SK-N-MC (cell line): ENCODE measurements around the gene HSD11B2.

Source experiments
- DNase-seq: peaks from one replicate; pipeline ENCODE4 v3.0.0-alpha.2; 2011; ENCODE audit warnings: low read depth, low spot score
- H3K27ac ChIP-seq: fragments of 200-600 bp; sonication (generic); 2 replicates; pipeline ENCODE4 v1.5.1; 2016; ENCODE audit warnings: mixed run types
- H3K36me3 ChIP-seq: fragments of 200-600 bp; sonication (generic); 2 replicates; pipeline ENCODE4 v1.6.1; 2017; ENCODE audit warnings: antibody characterized with exemption, low read length, mixed read lengths; ENCODE audit not compliant: insufficient read depth
- H3K4me3 ChIP-seq: fragments of 200-600 bp; sonication (generic); 2 replicates; pipeline ENCODE4 v1.5.1; 2016
- H3K9ac ChIP-seq: fragments of 200-600 bp; sonication (generic); 2 replicates; pipeline ENCODE4 v1.8.0; 2017; ENCODE audit warnings: mixed run types, mixed read lengths; ENCODE audit not compliant: insufficient read length
- H3K9me3 ChIP-seq: fragments of 200-600 bp; sonication (generic); 2 replicates; pipeline ENCODE4 v1.6.1; 2017; ENCODE audit warnings: low read depth, mild to moderate bottlenecking, antibody characterized with exemption, low read length, moderate library complexity, mixed read lengths
- EZH2 ChIP-seq: fragments of 200-600 bp; sonication (generic); IDR thresholded peaks from one replicate; pipeline ENCODE4 v1.6.1; 2017; ENCODE audit warnings: antibody characterized with exemption
- FOXP2 ChIP-seq: optimal IDR thresholded peaks from 2 replicates; pipeline ENCODE3; 2011; ENCODE audit warnings: mild to moderate bottlenecking, moderate library complexity; ENCODE audit not compliant: insufficient read depth; ENCODE audit errors: extremely low read length, control extremely low read depth
- POLR2AphosphoS5 ChIP-seq: IDR thresholded peaks from 2 replicates; pipeline ENCODE4 v1.6.1; 2012; ENCODE audit warnings: mild to moderate bottlenecking, low read depth, low read length, borderline replicate concordance

HSD11B2 gene

DNA sequence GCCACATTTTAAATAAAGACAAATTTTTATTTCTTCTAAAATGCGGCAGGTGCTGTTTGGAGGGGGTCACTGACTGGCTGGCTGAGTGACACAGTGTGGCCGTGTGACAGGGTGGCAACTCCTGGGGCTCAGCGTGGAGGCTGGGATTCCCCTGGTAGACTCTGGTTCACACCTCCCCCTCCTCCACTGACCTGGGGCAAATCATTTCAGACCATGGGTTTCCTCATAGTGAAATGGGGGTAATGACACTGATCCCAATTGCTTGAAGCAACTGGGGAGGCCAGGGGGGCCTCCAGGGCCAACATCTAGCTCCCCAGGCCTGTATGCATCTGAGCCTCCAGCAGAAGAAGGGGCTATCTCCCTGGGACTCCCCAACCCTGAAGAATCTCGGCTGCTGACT lies 6.6 kb downstream of the HSD11B2 start:
- H3K9ac ChIP-seq: no peak overlapping the region
- no peak for DNase-seq
- no peak overlapping the region for H3K4me3 ChIP-seq
- no peaks in the 10 kb centered on the region for H3K9me3 ChIP-seq
- TF ChIP-seq FOXP2 (no peak), EZH2 (no peak), POLR2AphosphoS5 (no peak)
- no peak overlapping the region for H3K27ac ChIP-seq
- H3K36me3 ChIP-seq: no peaks in the 10 kb centered on the region

DNA sequence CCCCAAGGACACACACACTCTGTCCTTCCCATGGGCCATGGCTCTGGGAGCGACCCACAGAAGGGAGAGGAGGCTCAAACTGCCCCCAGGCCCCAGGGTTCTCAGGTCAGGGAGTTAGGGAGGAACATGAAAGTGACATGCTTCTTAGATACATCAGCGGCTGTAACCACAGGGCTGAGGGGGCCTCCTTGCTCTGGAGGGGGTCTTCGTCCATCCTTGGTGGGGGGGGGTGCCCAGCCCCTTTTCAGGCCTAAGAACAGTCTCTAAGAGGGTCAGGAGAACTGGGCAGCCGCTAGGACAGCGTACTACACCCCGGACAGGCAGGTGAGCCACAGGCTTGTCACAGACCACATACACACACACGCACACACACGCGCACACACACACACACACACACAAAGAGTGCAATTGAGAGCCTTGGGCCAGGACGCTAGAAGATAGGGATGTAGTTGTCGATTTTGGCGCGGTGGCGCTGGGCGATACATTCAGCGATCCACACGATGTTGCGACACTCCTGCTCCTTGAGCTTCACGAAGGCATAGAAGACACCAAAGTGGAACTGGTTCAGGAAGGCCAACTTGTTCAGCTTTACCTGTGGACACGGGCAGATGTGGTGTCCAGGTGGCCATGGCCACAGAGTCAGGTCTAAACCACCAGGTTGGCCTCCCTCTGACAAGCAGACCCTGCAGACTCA lies 7.3 kb downstream of the HSD11B2 start:
- H3K36me3 ChIP-seq: no peaks in the 10 kb centered on the region
- DNase-seq: no peak
- H3K4me3 ChIP-seq: no peak overlapping the region
- H3K9me3 ChIP-seq: no peaks in the 10 kb centered on the region
- H3K9ac ChIP-seq: no peak overlapping the region
- TF ChIP-seq EZH2: no peak
- no peak for TF ChIP-seq POLR2AphosphoS5
- no peak for TF ChIP-seq FOXP2
- no peak overlapping the region for H3K27ac ChIP-seq

DNA sequence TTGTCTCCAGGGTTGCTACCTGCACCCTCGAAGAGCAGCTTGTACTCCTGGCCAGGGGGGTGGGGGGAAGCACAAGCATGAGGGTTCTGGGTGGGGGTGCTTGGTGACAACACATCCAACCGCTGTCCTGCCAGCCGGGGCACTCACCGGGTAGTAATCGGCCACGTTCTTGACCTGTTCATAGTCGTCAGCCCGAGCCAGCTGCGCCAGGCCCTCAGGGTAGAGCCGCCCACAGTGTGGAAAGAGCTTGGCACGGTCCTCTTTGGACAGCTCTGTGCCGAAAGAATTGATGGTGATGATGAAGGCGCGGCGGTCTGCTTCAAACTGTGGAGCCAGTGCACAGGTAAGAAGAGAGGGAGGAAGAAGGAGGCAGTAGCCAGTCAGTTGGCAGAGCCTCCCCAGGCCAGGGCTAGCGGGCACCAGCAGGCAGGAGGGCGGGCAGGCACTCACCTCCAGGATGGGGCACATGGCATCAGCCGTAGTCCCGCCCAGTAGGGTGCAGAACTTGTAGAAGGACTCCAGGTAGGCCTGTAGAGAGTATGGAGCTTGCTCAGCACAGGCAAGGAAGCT lies 8.0 kb downstream of the HSD11B2 start:
- Histone ChIP-seq H3K4me3 (no peak overlapping the region), H3K9me3 (no peaks in the 10 kb centered on the region), H3K36me3 (no peaks in the 10 kb centered on the region), H3K9ac (no peak overlapping the region), H3K27ac (no peak overlapping the region)
- DNase-seq: no peak
- TF ChIP-seq POLR2AphosphoS5 (no peak), EZH2 (no peak), FOXP2 (no peak)

DNA sequence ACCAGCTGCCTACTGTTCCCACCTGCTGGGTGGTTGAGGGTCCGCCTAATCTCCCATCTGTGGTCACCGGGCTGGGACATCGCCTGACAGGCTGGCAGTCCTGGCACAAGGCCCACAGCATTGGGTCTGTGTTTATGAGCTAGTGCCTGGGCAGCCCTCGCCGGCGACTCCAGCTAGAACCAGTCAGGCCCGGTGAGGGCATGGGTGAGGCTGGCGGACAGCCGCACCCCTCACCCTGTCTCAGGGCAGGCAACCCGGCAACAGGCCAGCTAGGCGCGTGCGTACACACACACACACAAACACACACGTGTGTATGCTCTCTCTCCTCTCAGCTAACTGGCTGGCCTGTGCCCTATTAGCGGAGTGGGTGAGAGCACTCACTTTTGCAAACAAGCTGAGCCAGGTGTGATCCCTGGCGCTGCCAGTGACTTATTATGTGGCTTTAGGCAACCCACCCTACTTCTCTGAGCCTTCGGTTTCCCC lies 10.4 kb downstream of the HSD11B2 start:
- DNase-seq: no peak
- Histone ChIP-seq H3K36me3 (no peaks in the 10 kb centered on the region), H3K9me3 (no peaks in the 10 kb centered on the region), H3K27ac (no peak overlapping the region), H3K4me3 (no peak overlapping the region), H3K9ac (no peak overlapping the region)
- TF ChIP-seq FOXP2: no peak
- TF ChIP-seq POLR2AphosphoS5: no peak
- TF ChIP-seq EZH2: no peak

DNA sequence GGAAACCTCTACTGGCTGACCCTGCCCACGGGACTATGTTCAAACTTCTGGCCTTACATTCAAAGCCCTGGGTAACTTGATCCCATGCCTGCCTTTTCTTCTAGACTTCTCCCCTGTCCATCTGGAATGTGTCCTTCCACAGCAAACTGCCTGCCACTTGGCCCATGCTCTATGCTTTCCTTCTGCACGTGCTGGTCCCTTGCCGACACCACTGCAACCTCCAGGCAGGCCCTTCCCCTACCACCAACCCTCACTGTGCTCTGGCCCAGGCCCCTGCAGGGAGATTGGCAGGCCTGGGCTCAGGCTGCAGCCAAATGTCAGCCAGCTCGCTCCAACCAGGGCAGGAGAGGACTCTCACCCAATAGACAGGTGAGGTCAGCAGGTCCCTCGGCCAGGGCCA lies 11.0 kb downstream of the HSD11B2 start:
- Histone ChIP-seq H3K9ac (no peak overlapping the region), H3K4me3 (no peak overlapping the region), H3K9me3 (no peaks in the 10 kb centered on the region), H3K36me3 (no peaks in the 10 kb centered on the region), H3K27ac (no peak overlapping the region)
- DNase-seq: no peak
- TF ChIP-seq EZH2: no peak
- TF ChIP-seq FOXP2: no peak
- no peak for TF ChIP-seq POLR2AphosphoS5

DNA sequence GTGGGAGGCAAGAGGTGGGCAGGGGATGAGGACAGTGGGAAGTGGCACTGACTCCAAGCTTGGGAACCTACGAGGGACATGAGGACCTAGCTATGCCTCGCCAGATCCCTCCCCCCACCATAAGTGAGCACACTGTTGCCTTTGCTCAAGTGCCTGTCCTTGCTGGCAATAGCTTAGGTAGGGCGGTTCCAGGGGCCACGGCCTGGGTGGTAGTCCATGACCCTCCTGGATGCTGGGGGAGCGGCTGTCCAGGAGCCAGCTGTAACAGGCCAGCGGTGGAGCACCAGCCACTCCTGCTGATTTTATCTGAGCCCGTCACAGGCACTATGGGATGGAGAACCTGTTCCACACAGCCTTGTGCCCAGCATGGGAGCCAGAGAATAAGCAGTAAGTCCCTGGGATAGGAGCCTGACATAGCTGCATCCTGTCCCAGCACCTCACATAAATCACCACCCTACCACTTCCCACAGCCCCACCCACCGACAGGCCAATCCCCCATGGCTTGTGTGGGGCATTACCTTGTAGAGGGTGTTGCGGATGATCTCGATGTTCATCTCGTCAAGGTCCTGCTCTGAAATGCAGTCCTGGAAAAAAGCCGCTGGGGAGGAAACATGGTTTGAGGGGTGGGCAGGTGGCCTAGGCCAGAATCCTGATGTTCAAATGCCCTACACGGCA lies 11.8 kb downstream of the HSD11B2 start:
- no peak for DNase-seq
- Histone ChIP-seq H3K36me3 (no peaks in the 10 kb centered on the region), H3K9ac (no peak overlapping the region), H3K9me3 (no peaks in the 10 kb centered on the region), H3K27ac (no peak overlapping the region), H3K4me3 (no peak overlapping the region)
- TF ChIP-seq EZH2 (no peak), FOXP2 (no peak), POLR2AphosphoS5 (no peak)

DNA sequence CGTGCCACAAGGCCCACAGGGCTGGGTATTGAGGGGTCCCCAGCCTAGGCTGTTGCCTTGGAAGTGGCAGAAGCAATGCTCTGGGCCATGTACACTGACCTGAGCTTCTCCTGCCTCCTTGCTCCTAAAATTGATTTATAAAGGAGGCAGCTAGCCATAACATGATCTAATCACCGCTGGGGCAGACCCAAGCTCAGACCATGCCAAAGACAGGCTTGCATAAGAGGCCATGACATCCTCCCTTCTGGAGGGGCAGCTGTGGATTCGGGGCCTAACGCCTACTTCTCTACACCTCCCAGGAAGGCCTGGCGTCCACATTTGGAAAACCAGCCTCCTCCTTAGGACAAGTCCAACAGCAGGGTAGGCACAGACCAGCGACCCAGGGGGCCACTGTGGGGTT lies 12.3 kb downstream of the HSD11B2 start:
- no peak overlapping the region for H3K9ac ChIP-seq
- H3K9me3 ChIP-seq: no peaks in the 10 kb centered on the region
- H3K27ac ChIP-seq: no peak overlapping the region
- H3K36me3 ChIP-seq: no peaks in the 10 kb centered on the region
- DNase-seq: no peak
- TF ChIP-seq POLR2AphosphoS5 (no peak), FOXP2 (no peak), EZH2 (no peak)
- H3K4me3 ChIP-seq: no peak overlapping the region

DNA sequence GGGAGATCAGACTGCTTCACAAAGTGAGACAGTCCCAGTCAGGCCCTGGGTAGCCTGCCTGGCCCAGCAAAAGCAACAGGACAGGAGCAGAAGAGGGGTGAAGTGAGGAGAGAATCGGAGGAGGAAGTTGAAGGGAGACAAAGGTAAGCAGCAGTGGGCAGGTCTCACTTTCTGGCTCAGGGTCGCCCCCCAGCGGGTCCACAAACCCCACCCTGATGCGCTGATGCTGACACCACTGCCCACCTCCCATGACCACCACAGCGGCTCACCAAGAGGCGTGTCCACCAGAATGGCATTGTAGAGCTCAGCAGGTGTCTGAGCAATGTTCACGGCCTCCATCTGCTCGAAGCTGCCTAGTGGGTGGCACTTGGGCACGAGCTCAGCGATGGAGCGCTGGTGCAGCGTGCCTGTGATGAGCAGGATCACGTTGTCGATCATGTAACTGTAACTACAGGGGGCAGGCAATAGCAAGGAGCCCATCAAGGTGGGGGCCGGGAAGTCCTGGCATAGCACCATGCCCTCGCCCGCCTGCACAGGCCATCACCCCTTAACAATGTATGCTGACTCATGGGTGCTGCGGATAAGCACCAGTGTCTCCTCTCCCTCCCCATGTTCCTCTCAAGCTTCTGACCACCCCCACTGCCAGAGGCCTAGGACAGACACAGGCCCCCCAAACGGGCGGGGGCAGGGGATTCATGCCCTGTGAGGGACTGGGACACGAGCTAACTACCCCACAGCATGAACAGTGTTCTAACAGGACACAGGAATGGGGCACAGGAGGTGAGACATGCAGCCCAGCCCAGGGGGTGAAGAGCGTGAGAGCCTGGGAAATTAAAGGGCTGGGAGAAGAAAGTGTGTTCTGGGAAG lies 13.6 kb downstream of the HSD11B2 start:
- Histone ChIP-seq H3K9ac (no peak overlapping the region), H3K4me3 (no peak overlapping the region), H3K9me3 (no peaks in the 10 kb centered on the region), H3K36me3 (no peaks in the 10 kb centered on the region), H3K27ac (no peak overlapping the region)
- TF ChIP-seq POLR2AphosphoS5 (no peak), EZH2 (no peak), FOXP2 (no peak)
- no peak for DNase-seq
